ENCODE measurements around the gene BNC1. TPM values are rescaled to one million over a fixed set of nuclear protein-coding genes. Genes with fewer than 3 reads are reported as not detected.
A peak's percentile ranks its signal among the peaks of the same experiment; 100 is the strongest.

BNC1 gene
- total RNA-seq, 1 donor from 2014 or later, result not detected

- Mint-ChIP-seq H3K36me3 (peaks cover 6% of the 10 kb centered on the region), H3K4me1 (peaks cover 7% of the 10 kb centered on the region), H3K4me3 (no peak overlapping the region), H3K9me3 (no peaks in the 10 kb centered on the region), H3K27me3 (ENCODE audit: insufficient read depth, low read depth) (peaks cover 6% of the 10 kb centered on the region), H3K27ac (no peak overlapping the region)
- Histone ChIP-seq H3K27ac (no peak overlapping the region), H3F3A (ENCODE audit: low read depth) (peaks cover 16% of the 10 kb centered on the region), H3K4me1 (peaks cover 7% of the 10 kb centered on the region), H3K79me2 (ENCODE audit: low read depth) (peaks cover 18% of the 10 kb centered on the region), H2AFZ (replicated peaks) (no peak overlapping the region), H3K4me2 (no peak overlapping the region), H3K9ac (no peak overlapping the region), H3K36me3 (no peaks in the 10 kb centered on the region), H3K9me3 (ENCODE audit: low read depth) (no peaks in the 10 kb centered on the region), H3K4me3 (no peak overlapping the region), H3K27me3 (no peaks in the 10 kb centered on the region), H4K20me1 (ENCODE audit: low read depth) (peaks cover 10% of the 10 kb centered on the region)
- no peak for DNase-seq (ENCODE audit: low spot score)
- no peak for TF ChIP-seq EZH2 (IDR thresholded peaks at IDR 0.05)
- TF ChIP-seq EZH2phosphoT487 (IDR thresholded peaks at IDR 0.05), result no peak
- TF ChIP-seq CTCF (IDR thresholded peaks at IDR 0.05), result no peak
Measured at GRCh38 chr15:83210619-83211018, 73.8 kb downstream of the BNC1 start.

- peak; percentile 50 for DNase-seq (ENCODE audit: low spot score)
- peaks cover 23% of the 10 kb centered on the region for H4K20me1 ChIP-seq (ENCODE audit: low read depth)
- no peak overlapping the region for H3K4me3 ChIP-seq
- peaks cover 16% of the 10 kb centered on the region for H3F3A ChIP-seq (ENCODE audit: low read depth)
- H3K27ac ChIP-seq, result no peak overlapping the region
- no peak overlapping the region for H2AFZ ChIP-seq (replicated peaks)
- peaks cover 30% of the 10 kb centered on the region for H3K79me2 ChIP-seq (ENCODE audit: low read depth)
- Mint-ChIP-seq H3K9me3 (no peaks in the 10 kb centered on the region), H3K36me3 (peaks cover 3% of the 10 kb centered on the region), H3K27ac (no peak overlapping the region), H3K4me3 (no peak overlapping the region), H3K27me3 (ENCODE audit: insufficient read depth, low read depth) (peaks cover 6% of the 10 kb centered on the region), H3K4me1 (peaks cover 19% of the 10 kb centered on the region)
- H3K4me2 ChIP-seq, result no peak overlapping the region
- H3K27me3 ChIP-seq, result no peaks in the 10 kb centered on the region
- peaks cover 20% of the 10 kb centered on the region for H3K4me1 ChIP-seq
- TF ChIP-seq EZH2phosphoT487 (IDR thresholded peaks at IDR 0.05), result no peak
- no peak for TF ChIP-seq EZH2 (IDR thresholded peaks at IDR 0.05)
- TF ChIP-seq CTCF (IDR thresholded peaks at IDR 0.05), result peak; percentile 43
- H3K36me3 ChIP-seq, result no peaks in the 10 kb centered on the region
- H3K9me3 ChIP-seq (ENCODE audit: low read depth), result no peaks in the 10 kb centered on the region
- no peak overlapping the region for H3K9ac ChIP-seq
Measured at GRCh38 chr15:83209333-83209732, 75.1 kb downstream of the BNC1 start.

GRCh38 chr15:83208367-83208661 is 76.2 kb downstream of the BNC1 start:
- H3K27ac ChIP-seq, result peak overlapping the region; percentile 90
- DNase-seq (ENCODE audit: low spot score), result peak; percentile 82
- no peaks in the 10 kb centered on the region for H3K9me3 ChIP-seq (ENCODE audit: low read depth)
- no peaks in the 10 kb centered on the region for H3K9me3 Mint-ChIP-seq
- H3K9ac ChIP-seq, result no peak overlapping the region
- peak overlapping the region; percentile 91 for H2AFZ ChIP-seq (replicated peaks)
- H3K27me3 Mint-ChIP-seq (ENCODE audit: insufficient read depth, low read depth), result peaks cover 3% of the 10 kb centered on the region
- H3K36me3 Mint-ChIP-seq, result peaks cover 3% of the 10 kb centered on the region
- H3K79me2 ChIP-seq (ENCODE audit: low read depth), result peaks cover 41% of the 10 kb centered on the region
- H4K20me1 ChIP-seq (ENCODE audit: low read depth), result peaks cover 33% of the 10 kb centered on the region
- TF ChIP-seq EZH2phosphoT487 (IDR thresholded peaks at IDR 0.05) (no peak), EZH2 (IDR thresholded peaks at IDR 0.05) (no peak), CTCF (IDR thresholded peaks at IDR 0.05) (no peak)
- H3K36me3 ChIP-seq, result no peaks in the 10 kb centered on the region
- no peak overlapping the region for H3K27ac Mint-ChIP-seq
- H3K4me1 Mint-ChIP-seq, result peaks cover 21% of the 10 kb centered on the region
- H3K4me2 ChIP-seq, result peak overlapping the region; percentile 91
- H3K27me3 ChIP-seq, result no peaks in the 10 kb centered on the region
- H3K4me1 ChIP-seq, result peaks cover 27% of the 10 kb centered on the region
- H3K4me3 ChIP-seq, result peak overlapping the region; percentile 99
- peaks cover 16% of the 10 kb centered on the region for H3F3A ChIP-seq (ENCODE audit: low read depth)
- no peak overlapping the region for H3K4me3 Mint-ChIP-seq

Data from neural progenitor cell (in vitro differentiated cells).